Stimulated activated CD8-positive, alpha-beta memory T cell treated with anti-CD3 and anti-CD28 coated beads, Interleukin-4, amount 100 ng/mL, for 24 hours (primary cell): ENCODE measurements around the gene CYS1.
"Not testable (repeated sequence)": the region's sequence is repeated elsewhere in the genome, so short reads cannot be mapped to it uniquely, and the experiment has no call there.

ENCODE experiments used
- DNase-seq: peaks from one replicate; pipeline ENCODE4 v3.0.0-alpha.2; 2020; ENCODE audit warnings: low read depth

CYS1 gene

GRCh38 chr2:10029875-10030223 lies 50.4 kb downstream of the CYS1 start:
- no peak for DNase-seq

GRCh38 chr2:10028988-10029874 lies 51.0 kb downstream of the CYS1 start:
- DNase-seq, result peak; percentile 33

GRCh38 chr2:10028407-10028987 lies 51.7 kb downstream of the CYS1 start:
- DNase-seq, result no peak

- no peak for DNase-seq
These were observed 52.4 kb downstream of the CYS1 start for GRCh38 chr2:10027660-10028330.

- no peak for DNase-seq
These were observed 53.2 kb downstream of the CYS1 start for GRCh38 chr2:10026940-10027569.

GRCh38 chr2:10022966-10023662 lies 57.1 kb downstream of the CYS1 start:
- DNase-seq, result no peak

GRCh38 chr2:10022445-10022844 lies 57.8 kb downstream of the CYS1 start:
- no peak for DNase-seq

- DNase-seq, result no peak
These were observed 58.2 kb downstream of the CYS1 start for GRCh38 chr2:10022041-10022421.

GRCh38 chr2:10019602-10020400 lies 60.4 kb downstream of the CYS1 start:
- no peak for DNase-seq

GRCh38 chr2:10019174-10019573 lies 61.0 kb downstream of the CYS1 start:
- DNase-seq, result no peak

GRCh38 chr2:10017313-10017941 lies 62.8 kb downstream of the CYS1 start:
- no peak for DNase-seq

- DNase-seq, result no peak
These were observed 63.4 kb downstream of the CYS1 start for GRCh38 chr2:10016802-10017258.

GRCh38 chr2:10016001-10016801 lies 64.0 kb downstream of the CYS1 start:
- no peak for DNase-seq

- not testable (repeated sequence) for DNase-seq
These were observed 64.7 kb downstream of the CYS1 start for GRCh38 chr2:10015376-10015989.

- no peak for DNase-seq
These were observed 65.6 kb downstream of the CYS1 start for GRCh38 chr2:10014418-10015190.

- DNase-seq, result not testable (repeated sequence)
These were observed 66.4 kb downstream of the CYS1 start for GRCh38 chr2:10013651-10014417.

GRCh38 chr2:10012963-10013461 lies 67.2 kb downstream of the CYS1 start:
- no peak for DNase-seq
